GM12865 (cell line): Measurements from ENCODE around the gene LTBP3.

Experiments
- DNase-seq: peaks from one replicate; pipeline ENCODE4 v3.0.0; 2010; ENCODE audit warnings: low read depth
- H3K4me3 ChIP-seq: 2 replicates; pipeline ENCODE4 v1.5.1; 2011; ENCODE audit warnings: mild to moderate bottlenecking, low read depth, low read length, control low read depth
- CTCF ChIP-seq: IDR thresholded peaks from 2 replicates; pipeline ENCODE4 v1.5.1; 2011; ENCODE audit warnings: low read length, control low read depth, low read depth, inconsistent platforms; ENCODE audit not compliant: insufficient read depth; ENCODE audit errors: missing control alignments

The LTBP3 gene

GRCh38 chr11:65542738-65543390 lies 15.3 kb downstream of the LTBP3 start:
- no peak for TF ChIP-seq CTCF
- no peak for DNase-seq
- H3K4me3 ChIP-seq = no peak overlapping the region

GRCh38 chr11:65541093-65541982 lies 16.8 kb downstream of the LTBP3 start:
- no peak for DNase-seq
- TF ChIP-seq CTCF = no peak
- peak overlapping the region; percentile 84 for H3K4me3 ChIP-seq

- peak; percentile 71 for TF ChIP-seq CTCF
- peak; percentile 94 for DNase-seq
- H3K4me3 ChIP-seq = peak overlapping the region; percentile 84
Observed at GRCh38 chr11:65540290-65541092, 17.7 kb downstream of the LTBP3 start.

GRCh38 chr11:65539744-65540289 lies 18.3 kb downstream of the LTBP3 start:
- H3K4me3 ChIP-seq = peak overlapping the region; percentile 84
- TF ChIP-seq CTCF = peak; percentile 58
- no peak for DNase-seq

GRCh38 chr11:65538915-65539743 lies 19.0 kb downstream of the LTBP3 start:
- no peak for TF ChIP-seq CTCF
- no peak for DNase-seq
- no peak overlapping the region; the same call in 1 of the 2 replicates for H3K4me3 ChIP-seq

- no peak for TF ChIP-seq CTCF
- DNase-seq = no peak
- H3K4me3 ChIP-seq = no peak overlapping the region
Observed at GRCh38 chr11:65538232-65538914, 19.8 kb downstream of the LTBP3 start.
